PC-9 (cell line): Measurements from ENCODE around the gene ADORA2B. TPM values are rescaled to one million over a fixed set of nuclear protein-coding genes. Genes with fewer than 3 reads are reported as not detected.

ENCODE experiments used
- BruUV-seq: library from RNA; stranded (reverse); fragments of 400-500 nt; replicated peaks from 2 replicates; lab custom pipeline; 2021; lab: Mats Ljungman, UMichigan
- CTCF ChIA-PET: fragments of 300-600 bp; sonication (Branson Sonifier 250); formaldehyde crosslinking; loops from one replicate; lab custom pipeline; 2022; ENCODE audit warnings: antibody characterized with exemption; lab: Charles Lee
- POLR2A ChIA-PET: fragments of 300-600 bp; sonication (Branson Sonifier 250); formaldehyde crosslinking; loops from one replicate; lab custom pipeline; 2022; ENCODE audit warnings: antibody characterized with exemption; ENCODE audit not compliant: unreplicated experiment; lab: Charles Lee
- DNase-seq, 2 experiments: peaks; one replicate each; pipeline versions ENCODE4 v3.0.0 to v3.0.0-alpha.2; 2015 to 2022; ENCODE audit warnings: mixed read lengths in 1 of 2
- H2AFZ ChIP-seq: fragments of 200-600 bp; sonication (generic); 2 replicates; pipeline ENCODE4 v1.8.1; 2017; ENCODE audit warnings: antibody characterized with exemption
- H3F3A ChIP-seq: fragments of 200-600 bp; sonication (generic); 2 replicates; pipeline ENCODE4 v1.8.1; 2017; ENCODE audit warnings: antibody characterized with exemption, mild to moderate bottlenecking, low read depth; ENCODE audit not compliant: insufficient read depth
- H3K27ac ChIP-seq: fragments of 200-600 bp; sonication (generic); 2 replicates; pipeline ENCODE4 v1.6.1; 2016; ENCODE audit warnings: mixed run types
- H3K27me3 ChIP-seq: fragments of 200-600 bp; sonication (generic); 2 replicates; pipeline ENCODE4 v1.6.1; 2016; ENCODE audit warnings: low read depth, mixed run types; ENCODE audit not compliant: insufficient read depth
- H3K36me3 ChIP-seq: fragments of 200-600 bp; sonication (generic); 2 replicates; pipeline ENCODE4 v1.6.1; 2016; ENCODE audit warnings: low read depth, mixed run types
- H3K4me1 ChIP-seq: fragments of 200-600 bp; sonication (generic); replicated peaks from 2 replicates; pipeline ENCODE4 v1.6.1; 2016; ENCODE audit warnings: mixed run types; ENCODE audit not compliant: insufficient read depth
- H3K4me2 ChIP-seq: fragments of 200-600 bp; sonication (generic); 2 replicates; pipeline ENCODE4 v1.6.1; 2017; ENCODE audit warnings: mixed run types
- H3K4me3 ChIP-seq: fragments of 200-600 bp; sonication (generic); 2 replicates; pipeline ENCODE4 v1.6.1; 2016; ENCODE audit warnings: mixed run types
- H3K79me2 ChIP-seq: fragments of 200-600 bp; sonication (generic); 2 replicates; pipeline ENCODE4 v1.6.1; 2017; ENCODE audit warnings: low read depth, mixed run types
- H3K9me2 ChIP-seq: fragments of 200-600 bp; sonication (generic); 2 replicates; pipeline ENCODE4 v1.8.1; 2017; ENCODE audit warnings: mild to moderate bottlenecking; ENCODE audit not compliant: insufficient read depth
- H3K9me3 ChIP-seq: fragments of 200-600 bp; sonication (generic); 2 replicates; pipeline ENCODE4 v1.8.1; 2016; ENCODE audit warnings: low read depth; ENCODE audit not compliant: insufficient read depth
- H4K20me1 ChIP-seq: fragments of 200-600 bp; sonication (generic); 2 replicates; pipeline ENCODE4 v1.8.1; 2017; ENCODE audit not compliant: insufficient read depth
- EZH2 ChIP-seq: fragments of 200-600 bp; sonication (generic); IDR thresholded peaks from 2 replicates; pipeline ENCODE4 v1.8.0; 2017; ENCODE audit warnings: antibody characterized with exemption, low read depth
- intact Hi-C: fragments of 100-400 bp; cut with micrococcal nuclease; formaldehyde crosslinking; loops from one replicate; pipeline ENCODE4 v1.10.0; 2022; ENCODE audit not compliant: unreplicated experiment
- total RNA-seq: library from RNA; stranded (reverse); gene quantifications from 2 replicates; pipeline ENCODE4 v1.2.3, GENCODE V29; 2021
- TF ChIP-seq, protein P1 (sequence below): fragments of 200-600 bp; sonication (generic); conservative IDR thresholded peaks from 2 replicates; pipeline ENCODE4 v1.6.1; 2017; ENCODE audit warnings: mixed run types, antibody characterized with exemption, mild to moderate bottlenecking, moderate library complexity

ADORA2B gene
- total RNA-seq, 1 experiment from 2014 or later = 42.7 TPM

GRCh38 chr17:16003841-16004240 lies 58.9 kb downstream of the ADORA2B start:
- no peak overlapping the region for H2AFZ ChIP-seq
- ChIA-PET CTCF (no interaction called here), POLR2A (no interaction called here)
- H3K36me3 ChIP-seq = peaks cover 57% of the 10 kb centered on the region
- no peak overlapping the region for H3K4me2 ChIP-seq
- H3K9me2 ChIP-seq = no peaks in the 10 kb centered on the region
- DNase-seq = no peak
- H3K27ac ChIP-seq = no peak overlapping the region
- H3K4me1 ChIP-seq = peaks cover 12% of the 10 kb centered on the region; the same call in 1 of the 2 replicates
- H3K9me3 ChIP-seq = peaks cover 9% of the 10 kb centered on the region; the same call in 1 of the 2 replicates
- peaks cover 46% of the 10 kb centered on the region for H3K79me2 ChIP-seq
- H3K27me3 ChIP-seq = no peaks in the 10 kb centered on the region
- intact Hi-C loops = no loop called here
- H3F3A ChIP-seq = peaks cover 5% of the 10 kb centered on the region
- H3K4me3 ChIP-seq = no peak overlapping the region
- peaks cover 8% of the 10 kb centered on the region; the same call in 1 of the 2 replicates for H4K20me1 ChIP-seq
- BruUV-seq = no TSS peak
- TF ChIP-seq EZH2 = no peak
- TF ChIP-seq, protein P1, sequence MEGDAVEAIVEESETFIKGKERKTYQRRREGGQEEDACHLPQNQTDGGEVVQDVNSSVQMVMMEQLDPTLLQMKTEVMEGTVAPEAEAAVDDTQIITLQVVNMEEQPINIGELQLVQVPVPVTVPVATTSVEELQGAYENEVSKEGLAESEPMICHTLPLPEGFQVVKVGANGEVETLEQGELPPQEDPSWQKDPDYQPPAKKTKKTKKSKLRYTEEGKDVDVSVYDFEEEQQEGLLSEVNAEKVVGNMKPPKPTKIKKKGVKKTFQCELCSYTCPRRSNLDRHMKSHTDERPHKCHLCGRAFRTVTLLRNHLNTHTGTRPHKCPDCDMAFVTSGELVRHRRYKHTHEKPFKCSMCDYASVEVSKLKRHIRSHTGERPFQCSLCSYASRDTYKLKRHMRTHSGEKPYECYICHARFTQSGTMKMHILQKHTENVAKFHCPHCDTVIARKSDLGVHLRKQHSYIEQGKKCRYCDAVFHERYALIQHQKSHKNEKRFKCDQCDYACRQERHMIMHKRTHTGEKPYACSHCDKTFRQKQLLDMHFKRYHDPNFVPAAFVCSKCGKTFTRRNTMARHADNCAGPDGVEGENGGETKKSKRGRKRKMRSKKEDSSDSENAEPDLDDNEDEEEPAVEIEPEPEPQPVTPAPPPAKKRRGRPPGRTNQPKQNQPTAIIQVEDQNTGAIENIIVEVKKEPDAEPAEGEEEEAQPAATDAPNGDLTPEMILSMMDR = no peak

DNA sequence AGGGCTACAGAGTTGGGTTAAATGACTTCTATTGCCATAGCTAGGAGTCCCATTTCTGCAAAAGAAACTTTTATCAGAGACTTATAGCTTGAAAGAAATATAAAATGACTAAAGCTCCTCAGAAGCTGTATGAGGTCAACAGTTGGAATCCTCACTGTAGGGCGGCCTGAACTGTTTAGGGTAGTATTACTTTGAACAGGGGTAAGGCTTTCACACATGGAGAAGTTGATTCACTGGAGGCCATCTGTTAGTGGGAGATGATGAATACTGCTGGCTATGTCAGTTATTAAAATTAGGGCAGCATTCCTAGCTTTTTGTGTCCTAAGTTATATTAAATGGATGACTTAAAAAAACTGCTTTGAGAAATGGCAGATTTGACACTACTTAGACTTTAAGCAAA lies 60.7 kb downstream of the ADORA2B start:
- Histone ChIP-seq H3K9me3 (peaks cover 9% of the 10 kb centered on the region; the same call in 1 of the 2 replicates), H3K36me3 (peaks cover 60% of the 10 kb centered on the region), H3K9me2 (no peaks in the 10 kb centered on the region), H3K27me3 (no peaks in the 10 kb centered on the region), H3K4me1 (peaks cover 12% of the 10 kb centered on the region; the same call in 1 of the 2 replicates), H3F3A (no peaks in the 10 kb centered on the region; the same call in 1 of the 2 replicates), H3K79me2 (peaks cover 40% of the 10 kb centered on the region), H3K27ac (no peak overlapping the region), H2AFZ (no peak overlapping the region), H3K4me3 (no peak overlapping the region), H3K4me2 (no peak overlapping the region), H4K20me1 (peaks cover 7% of the 10 kb centered on the region; the same call in 1 of the 2 replicates)
- CTCF ChIA-PET = no interaction called here
- BruUV-seq = no TSS peak
- TF ChIP-seq EZH2 = no peak
- TF ChIP-seq, protein P1 = no peak
- POLR2A ChIA-PET = interaction anchor here (0.6 kb wide), 1 partner anchor 57 kb away, joined by 4 read pairs; no protein-coding TSS in a partner anchor
- no peak for DNase-seq
- intact Hi-C loops = no loop called here

GRCh38 chr17:16007439-16007838 lies 62.5 kb downstream of the ADORA2B start:
- no peak for TF ChIP-seq EZH2
- TF ChIP-seq, protein P1 = no peak
- H3K36me3 ChIP-seq = peaks cover 50% of the 10 kb centered on the region
- H3K9me3 ChIP-seq = no peaks in the 10 kb centered on the region
- no peak overlapping the region for H3K4me2 ChIP-seq
- ChIA-PET POLR2A (no interaction called here), CTCF (no interaction called here)
- no peaks in the 10 kb centered on the region for H3K4me1 ChIP-seq
- H3F3A ChIP-seq = no peaks in the 10 kb centered on the region; the same call in 1 of the 2 replicates
- no peak for DNase-seq
- no peak overlapping the region for H3K4me3 ChIP-seq
- H3K9me2 ChIP-seq = no peaks in the 10 kb centered on the region
- intact Hi-C loops = no loop called here
- H3K27me3 ChIP-seq = no peaks in the 10 kb centered on the region
- H3K27ac ChIP-seq = no peak overlapping the region
- BruUV-seq = no TSS peak
- no peak overlapping the region for H2AFZ ChIP-seq
- peaks cover 31% of the 10 kb centered on the region for H3K79me2 ChIP-seq
- no peaks in the 10 kb centered on the region for H4K20me1 ChIP-seq
